GM19452 (cell line): ENCODE measurements around the gene CDK4.
"Not testable (repeated sequence)": the region's sequence is repeated elsewhere in the genome, so short reads cannot be mapped to it uniquely, and the experiment has no call there.

ENCODE experiments used
- ATAC-seq: cut with Tn5 transposase; IDR thresholded peaks from one replicate; pipeline ENCODE4 v1.9.1; 2021; ENCODE audit not compliant: unreplicated experiment

CDK4 gene

DNA sequence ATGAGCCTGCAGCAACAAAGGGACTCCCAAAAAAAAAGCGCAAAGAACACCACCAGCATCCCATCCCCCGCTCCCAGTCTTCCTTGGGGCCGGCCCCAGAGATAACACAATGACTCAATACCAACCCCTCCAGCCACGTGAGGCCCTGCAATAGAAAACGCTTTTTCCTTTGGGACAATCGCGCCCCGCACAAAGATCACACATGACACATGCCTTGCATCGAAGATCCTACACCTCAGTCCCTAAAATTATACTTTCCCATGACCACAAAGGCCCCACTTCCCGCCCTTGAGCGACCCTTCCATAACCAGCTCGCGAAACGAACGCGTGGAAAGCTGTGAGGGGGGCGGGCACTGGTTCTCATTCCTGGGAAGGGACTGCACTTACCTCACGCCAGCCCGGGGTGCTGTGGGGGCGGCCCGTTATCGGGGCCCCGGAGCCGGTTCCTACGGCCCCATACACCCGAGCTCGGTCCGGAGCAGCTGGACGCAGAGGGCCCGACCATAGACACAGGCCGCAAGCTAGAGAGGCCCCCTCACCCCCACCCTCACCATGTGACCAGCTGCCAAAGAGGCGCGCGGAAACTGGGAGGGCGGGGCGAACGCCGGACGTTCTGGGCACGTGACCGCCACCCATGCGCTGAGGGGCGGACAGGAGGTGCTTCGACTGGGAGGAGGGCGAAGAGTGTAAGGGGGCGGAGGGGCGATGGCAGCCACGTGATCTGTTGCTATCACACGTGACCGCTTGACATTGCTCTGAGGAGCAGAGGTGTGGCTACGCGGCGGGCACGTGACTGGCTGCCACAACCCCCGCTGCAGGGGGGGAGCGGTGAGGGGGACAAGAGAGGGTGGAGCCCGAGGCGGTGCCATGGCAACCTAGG, at the start of gene CDK4:
Gene CDK4, minus strand, starts transcription at position 523 of the 880 bp plus-strand sequence. CDS start 593 bp downstream, outside the sequence.
- peak; percentile 71 for ATAC-seq

DNA sequence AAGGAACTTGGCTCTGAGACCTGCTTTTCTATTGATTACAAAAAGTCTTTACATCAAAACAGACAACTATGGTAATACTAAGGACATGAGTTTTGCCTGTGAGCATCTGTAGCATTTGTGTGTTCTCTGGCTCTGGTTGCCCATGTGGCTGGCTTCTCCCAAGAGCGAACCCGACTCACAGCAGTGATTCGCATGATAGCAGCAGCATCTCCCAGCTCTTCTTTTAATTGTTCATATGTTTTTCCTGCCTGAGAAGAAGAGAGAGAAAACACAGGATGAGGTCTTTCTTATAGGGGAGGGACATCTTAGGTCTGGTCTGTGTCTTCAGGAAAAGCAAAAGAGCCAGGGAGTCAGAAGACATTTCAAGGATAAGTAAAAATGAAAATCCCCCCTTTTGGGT, 48.9 kb upstream of the CDK4 start:
- ATAC-seq = no peak

DNA sequence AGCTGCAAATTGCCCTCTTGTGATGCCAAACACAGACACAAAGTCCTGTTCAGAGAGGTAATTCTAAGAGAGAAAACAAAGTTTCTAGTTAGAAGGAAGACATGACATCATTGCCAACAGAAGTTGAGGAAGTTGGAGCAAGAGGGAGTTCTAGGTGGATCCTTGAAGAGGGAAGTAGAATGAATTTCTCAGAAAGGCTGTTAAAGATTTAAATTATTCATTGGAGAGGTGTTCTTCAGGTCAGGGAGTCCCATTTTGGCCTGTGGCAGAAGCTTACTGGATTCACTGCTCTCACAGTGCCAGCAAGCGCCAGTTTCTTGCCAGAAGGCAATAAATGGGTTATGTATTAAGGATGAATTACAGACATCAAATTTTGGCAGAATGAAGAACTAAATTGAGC, 45.8 kb upstream of the CDK4 start:
- ATAC-seq = no peak

DNA sequence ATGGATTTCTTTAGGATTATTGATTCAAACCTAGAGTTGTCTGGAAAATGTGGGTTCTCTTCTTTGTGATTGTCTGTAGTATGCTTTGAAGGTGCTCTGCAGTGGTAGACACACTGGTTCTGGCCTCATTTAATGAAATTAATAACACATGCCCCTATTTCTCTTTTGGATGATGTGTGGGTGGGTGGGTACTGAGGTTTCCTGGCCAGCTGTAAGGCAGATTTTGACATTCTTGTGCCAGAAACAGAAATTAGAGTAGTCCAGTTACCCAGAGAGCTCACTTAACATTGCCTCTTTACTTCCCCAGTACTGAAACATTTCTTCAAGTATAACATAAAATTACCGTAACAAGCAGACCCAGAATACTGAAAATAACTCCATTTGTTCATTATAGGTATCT, 44.9 kb upstream of the CDK4 start:
- ATAC-seq = no peak

DNA sequence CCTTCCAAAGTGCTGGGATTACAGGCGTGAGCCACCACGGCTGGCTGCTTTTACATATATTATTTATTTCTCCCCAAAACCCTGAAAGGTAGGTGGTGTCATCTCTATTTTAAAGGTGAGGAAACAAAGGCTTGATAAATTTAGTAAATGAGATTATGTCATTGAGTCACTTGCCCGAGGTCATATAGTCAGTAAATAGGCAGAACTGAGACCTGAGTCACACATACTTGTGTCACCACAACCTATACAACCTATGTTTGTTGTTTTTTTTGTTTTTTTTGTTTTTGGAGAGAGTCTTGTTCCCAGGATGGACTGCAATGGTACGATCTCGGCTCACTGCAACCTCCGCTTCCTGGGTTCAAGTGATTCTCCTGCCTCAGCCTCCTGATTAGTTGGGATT, 43.2 kb upstream of the CDK4 start:
- ATAC-seq = no peak

DNA sequence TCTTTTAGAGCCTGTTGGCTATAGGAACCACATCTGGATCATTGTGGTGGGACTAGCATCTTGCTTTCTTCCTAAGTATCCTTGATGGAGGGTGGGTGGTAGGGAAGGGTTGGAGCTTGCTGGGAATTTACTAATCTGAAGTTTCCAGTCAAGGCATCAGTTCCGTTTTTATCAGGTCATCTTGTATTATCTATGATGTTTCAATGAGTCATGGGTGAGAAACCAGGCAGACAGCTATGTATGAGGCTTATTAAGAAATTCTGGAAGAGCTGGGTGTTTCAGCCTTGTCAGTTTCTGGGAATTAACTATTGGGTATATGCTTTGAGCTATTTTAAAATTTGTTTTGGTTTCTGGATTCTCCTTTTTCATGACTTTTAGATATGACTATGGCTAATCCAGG, 41.8 kb upstream of the CDK4 start:
- ATAC-seq = no peak

DNA sequence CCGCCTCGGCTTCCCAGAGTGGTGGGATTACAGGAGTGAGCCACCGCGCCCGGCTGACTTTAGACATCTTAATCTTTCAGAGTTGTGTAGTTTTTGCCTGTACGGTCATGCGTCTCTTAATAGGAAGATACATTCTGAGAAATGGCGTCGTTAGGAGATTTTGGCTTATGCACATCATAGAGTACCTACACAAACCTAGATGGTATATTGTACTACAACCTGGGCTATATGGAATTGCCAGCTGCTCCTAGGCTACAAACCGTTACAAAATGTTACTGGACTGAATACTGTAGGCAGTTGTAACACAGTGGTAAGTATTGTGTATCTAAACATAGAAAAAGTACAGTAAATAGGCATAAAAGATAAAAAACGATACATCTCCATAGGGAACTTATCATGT, 31.8 kb upstream of the CDK4 start:
- ATAC-seq = no peak

DNA sequence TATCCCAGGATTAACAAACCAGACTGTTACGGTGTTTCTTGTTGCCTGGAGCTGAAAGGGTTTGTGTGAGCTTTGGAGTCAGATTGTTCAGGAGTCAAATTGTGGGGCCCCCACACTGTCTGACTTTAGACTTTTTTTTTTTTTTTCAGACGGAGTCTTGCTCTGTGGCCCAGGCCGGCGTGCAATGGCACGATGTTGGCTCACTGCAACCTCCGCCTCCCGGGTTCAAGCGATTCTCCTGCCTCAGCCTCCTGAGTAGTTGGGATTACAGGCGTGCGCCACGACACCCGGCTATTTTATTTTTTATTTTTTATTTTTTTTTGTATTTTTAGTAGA, 31.3 kb upstream of the CDK4 start:
- no peak for ATAC-seq

DNA sequence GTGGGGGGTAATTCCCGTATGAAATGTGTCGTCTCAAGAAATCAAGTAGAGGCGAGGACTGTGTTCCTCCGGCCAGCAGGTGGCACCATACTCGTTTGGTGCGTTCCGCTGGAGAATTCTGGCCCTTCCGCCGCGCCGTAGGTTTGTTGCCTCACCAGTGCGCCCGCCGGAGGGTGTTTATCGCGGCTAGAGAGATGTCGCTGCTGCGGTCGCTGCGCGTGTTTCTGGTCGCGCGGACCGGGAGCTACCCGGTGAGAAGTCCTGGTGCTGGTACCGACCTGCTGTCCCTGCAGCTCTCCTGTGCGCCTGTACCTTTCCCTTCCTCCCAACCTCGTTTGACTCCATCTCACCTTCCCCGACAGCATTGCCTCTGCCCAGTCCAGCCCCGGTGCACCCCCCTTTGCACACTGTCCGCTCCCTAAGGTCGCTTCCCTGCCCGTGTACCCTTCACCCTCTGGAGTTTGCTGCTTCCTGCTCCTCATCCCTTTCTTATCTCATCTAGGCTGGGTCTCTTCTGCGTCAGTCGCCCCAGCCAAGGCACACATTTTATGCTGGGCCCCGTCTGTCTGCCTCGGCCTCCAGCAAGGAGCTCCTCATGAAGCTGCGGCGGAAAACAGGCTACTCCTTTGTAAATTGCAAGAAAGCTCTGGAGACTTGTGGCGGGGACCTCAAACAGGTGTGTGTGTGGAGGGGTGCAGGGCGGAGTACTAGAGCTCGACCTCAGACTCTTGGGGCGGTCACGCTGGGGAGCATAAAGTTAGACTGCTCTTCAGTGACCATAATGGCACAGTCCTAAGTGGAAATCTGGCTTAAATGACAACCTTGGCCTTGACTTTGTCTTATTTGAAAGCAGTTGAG, 30.7 kb upstream of the CDK4 start, which contains the start of gene TSFM:
Gene TSFM, plus strand, starts transcription at position 180 of the 858 bp plus-strand sequence. Its CDS starts 15 bp downstream, at position 195.
- ATAC-seq = peak; percentile 82

DNA sequence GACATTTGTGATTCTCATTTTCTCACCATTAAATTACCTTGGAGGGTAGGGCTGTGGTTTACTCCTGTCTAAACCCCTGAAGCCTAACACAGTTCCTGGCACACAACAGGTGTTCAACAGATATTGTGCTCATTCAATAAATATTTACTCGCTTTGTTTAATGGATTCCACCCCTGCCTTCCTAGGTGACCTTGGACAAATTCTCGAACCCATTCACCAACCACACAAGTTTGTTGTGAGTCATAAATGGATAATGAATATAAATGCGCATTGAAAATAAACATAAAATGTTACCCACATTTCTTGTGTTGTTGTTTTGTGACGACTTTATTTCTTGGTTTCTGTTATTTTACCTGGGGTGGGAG, 30.1 kb upstream of the CDK4 start:
- no peak for ATAC-seq

DNA sequence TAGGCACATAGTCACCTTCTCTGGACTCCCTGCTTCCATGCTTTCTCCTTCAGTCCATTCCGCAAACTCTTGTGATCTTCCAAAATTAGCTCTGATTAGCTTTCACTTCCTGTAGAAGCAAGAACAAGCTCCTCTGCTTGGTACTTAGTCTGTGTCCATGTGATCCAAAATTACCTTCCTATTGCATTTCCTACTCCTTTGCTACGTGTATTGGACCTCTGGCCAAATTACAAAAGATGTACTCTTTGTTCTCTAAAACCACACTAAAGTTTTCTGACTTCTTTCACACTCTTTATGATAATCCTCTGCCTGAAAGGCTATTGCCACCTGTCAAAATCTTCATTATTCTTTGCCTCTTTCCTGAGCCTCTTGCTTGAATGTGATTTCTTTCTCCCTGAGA, 29.7 kb upstream of the CDK4 start:
- ATAC-seq = no peak

DNA sequence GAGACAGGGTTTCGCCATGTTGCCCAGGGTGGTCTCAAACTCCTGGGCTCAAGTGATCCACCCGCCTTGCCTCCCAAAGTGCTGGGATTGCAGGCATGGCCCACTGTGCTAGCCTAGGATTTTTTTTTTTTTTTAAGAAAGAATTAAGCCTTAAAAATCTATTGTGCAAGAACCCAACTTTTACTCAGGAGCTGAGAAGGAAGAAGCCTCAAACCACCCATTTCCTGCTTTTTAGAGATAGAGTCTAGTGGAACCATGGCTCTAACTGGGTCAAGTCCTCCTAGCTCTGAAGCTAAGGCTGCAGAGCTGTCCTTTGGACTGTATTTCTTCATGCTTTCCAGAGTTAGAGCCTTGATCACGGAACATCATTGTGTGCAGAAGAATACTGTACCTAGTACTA, 29.1 kb upstream of the CDK4 start:
- ATAC-seq = no peak

DNA sequence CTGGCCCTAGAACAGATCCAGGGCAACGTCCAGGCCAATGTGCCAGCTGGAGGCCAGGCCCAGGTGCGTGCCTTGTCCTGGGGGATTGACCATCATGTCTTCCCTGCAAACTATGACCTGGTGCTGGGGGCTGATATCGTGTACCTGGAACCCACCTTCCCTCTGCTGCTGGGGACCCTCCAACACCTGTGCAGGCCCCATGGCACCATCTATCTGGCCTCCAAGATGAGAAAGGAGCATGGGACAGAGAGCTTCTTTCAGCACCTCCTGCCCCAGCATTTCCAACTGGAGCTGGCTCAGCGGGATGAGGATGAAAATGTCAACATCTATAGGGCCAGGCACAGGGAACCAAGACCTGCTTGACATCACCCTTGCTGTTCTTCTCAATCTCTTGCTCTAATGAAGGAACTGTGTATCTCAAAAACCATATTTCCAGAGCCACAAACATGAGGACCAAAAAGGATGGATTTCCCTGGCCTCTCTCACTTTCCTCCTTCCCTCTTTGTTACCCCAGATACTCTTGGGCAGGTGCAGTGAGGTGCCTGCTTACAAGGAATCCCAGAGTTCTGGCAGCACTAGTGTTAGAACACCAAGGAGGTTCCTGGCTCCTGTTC, 28.3 kb upstream of the CDK4 start:
- ATAC-seq = no peak

DNA sequence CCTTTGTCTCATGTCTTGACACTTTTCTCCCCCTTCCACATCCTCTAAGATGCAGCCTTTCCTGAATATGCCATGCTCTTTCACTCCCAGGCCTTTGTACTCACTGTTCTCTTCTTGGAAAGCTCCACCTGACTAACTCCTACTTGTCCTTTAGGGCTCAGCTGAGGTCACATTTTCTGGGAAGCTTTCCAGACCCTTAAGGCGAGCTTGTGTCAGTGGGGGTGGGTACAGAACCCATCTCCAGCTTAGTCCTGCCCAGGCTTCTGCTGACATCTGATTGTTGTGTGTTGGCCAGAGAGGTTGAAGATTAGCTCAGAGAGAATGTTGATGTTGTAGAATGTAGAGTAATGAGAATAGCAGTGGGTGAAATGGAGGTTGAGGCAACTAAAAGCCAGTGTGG, 27.6 kb upstream of the CDK4 start:
- ATAC-seq = no peak

DNA sequence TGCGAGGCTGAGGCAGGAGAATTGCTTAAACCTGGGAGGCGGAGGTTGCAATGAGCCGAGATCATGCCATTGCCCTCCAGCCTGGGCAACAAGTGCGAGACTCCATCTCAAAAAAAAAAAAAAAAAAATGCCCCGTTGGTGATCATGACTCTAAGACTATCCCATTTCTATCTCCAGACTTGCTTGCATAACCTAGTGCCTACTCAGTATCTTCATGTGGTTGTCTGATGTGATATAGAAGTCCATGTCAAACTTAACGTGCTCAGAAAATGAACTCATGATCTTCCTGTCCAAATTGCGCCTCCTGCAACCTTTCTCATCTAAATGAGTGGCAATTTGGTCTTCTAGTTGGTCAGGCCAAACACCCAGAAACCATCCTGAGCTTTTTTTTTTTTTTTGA, 25.8 kb upstream of the CDK4 start:
- ATAC-seq = no peak

DNA sequence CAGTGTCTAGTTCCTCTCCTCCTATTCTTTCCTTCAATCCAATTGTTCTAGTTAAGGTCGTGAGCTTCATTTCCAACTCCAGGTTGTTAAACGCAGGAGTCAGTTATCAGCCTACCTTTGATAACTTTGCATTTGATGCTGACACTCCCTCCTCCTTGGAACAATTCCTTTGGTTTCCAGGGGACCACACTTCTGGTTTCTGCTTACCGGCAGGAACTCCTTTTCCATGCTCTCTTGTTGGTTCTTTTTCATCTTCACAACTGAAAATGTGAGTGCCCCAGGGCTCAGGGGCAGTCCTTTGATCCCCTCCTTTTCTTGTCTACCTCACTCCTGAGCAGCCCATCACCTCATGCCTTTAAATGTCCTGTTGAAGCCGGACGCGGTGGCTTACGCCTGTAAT, 25.3 kb upstream of the CDK4 start:
- ATAC-seq = no peak

DNA sequence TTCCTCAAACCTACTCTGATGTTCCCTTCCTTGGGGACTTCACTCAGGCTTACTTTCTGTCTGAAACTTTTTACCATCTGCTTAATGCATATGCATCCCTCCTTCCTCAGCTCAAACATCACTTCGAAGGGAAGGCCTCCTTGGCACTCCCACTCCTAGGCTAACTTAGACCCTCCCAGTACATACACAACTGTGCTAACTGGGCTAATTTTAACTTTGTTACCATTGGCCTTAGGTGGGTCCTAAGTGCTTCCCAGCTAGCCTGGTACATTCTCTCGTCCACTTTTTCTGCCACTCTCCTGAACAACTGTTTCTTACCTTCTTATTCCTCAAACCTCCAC, 24.1 kb upstream of the CDK4 start:
- no peak for ATAC-seq

DNA sequence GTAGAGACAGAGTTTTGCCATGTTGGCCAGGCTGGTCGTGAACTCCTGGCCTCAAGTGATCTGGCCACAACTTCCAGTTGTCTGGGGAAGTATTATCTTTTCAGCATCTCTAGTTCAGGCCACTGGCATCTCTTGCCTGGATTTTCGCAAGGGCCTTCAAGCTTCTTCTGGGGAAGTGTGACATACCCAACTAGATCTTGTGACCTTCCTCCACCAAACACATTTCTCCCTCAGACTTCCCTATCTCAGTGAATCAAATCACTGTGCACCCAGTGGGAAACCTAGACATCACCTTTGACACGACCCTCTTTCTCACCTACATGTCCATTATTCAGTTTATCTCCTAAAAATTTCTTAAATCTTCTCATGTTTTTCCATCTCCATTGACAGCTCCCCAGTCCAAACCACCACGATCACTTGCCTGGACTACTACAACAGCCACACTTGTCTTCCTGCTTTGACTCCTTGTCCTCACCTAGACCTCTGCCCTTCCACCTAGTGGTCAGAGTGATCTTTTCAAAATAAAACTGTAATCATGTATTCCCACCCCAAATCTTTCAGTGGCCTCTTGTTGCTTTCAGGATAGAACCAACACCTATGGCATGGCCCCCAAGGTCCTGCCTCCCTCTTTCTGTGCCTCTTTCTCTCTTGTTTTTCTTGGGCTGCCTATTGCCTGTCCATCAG, 23.6 kb upstream of the CDK4 start:
- no peak for ATAC-seq

DNA sequence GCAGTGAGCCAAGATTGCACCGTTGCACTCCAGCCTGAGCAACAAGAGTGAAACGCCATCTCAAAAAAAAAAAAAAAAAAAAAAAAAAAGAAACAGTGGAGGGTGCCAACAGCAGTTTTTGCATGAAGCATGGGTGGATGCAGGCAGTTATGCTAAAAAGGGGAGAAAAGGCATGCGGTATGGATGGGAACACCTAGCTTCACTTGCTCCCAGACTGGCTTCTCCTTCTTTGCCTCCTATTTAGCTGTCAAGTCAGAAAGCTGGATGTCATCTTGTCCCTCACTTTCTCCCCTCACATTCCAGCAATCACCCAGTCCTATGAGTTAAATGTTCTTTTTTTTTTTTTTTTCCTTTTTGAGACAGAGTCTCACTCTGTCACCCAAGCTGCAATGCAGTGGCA, 22.9 kb upstream of the CDK4 start:
- no peak for ATAC-seq

DNA sequence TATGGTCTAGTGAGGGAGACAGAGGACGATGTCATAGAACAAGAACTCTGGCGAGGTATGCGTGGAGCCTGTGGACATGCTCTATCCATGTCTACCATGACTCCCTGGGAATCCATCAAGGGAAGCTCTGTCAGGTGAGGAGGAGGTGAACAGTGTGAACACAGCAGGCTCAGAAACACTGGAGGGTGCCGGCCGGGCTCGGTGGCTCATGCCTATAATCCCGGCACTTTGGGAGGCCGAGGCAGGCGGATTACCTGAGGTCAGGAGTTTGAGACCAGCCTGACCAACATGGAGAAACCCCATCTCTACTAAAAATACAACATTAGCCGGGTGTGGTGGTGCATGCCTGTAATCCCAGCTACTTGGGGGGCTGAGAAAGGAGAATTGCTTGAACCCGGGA, 22.5 kb upstream of the CDK4 start:
- not testable (repeated sequence) for ATAC-seq
